Activated effector memory CD4-positive, alpha-beta T cell treated with Interleukin-2 at 50 U/mL for 16 hours (primary cell): ENCODE data around the gene KRT33A.
"Not testable (repeated sequence)": the region's sequence is repeated elsewhere in the genome, so short reads cannot be mapped to it uniquely, and the experiment has no call there.

Source experiments
- DNase-seq: peaks from one replicate; pipeline ENCODE4 v3.0.0-alpha.2; 2020

Gene KRT33A

DNA sequence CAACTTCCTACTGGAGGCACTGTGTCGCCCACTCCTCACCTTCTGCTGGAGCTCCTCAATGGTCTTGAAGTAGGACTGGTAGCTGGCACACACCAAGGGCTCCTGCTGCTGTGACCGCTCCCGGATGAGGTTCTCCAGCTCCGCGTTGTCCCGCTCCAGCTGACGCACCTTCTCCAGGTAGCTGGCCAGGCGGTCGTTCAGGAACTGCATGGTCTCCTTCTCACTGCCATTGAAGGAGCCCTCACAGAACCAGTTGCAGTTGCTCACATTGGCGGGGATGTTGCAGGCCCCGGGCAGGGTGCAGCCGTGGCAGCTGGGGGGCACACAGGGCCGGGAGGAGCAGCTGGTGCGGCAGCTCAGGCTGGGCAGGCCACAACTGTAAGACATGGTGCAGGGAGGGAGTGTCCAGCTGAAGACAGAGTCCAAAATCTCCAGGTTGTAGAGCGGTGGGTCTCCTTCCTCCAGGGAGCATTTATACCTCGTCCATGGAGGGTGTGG is at the start of gene KRT33A:
KRT33A (minus strand) TSS at position 448 of the 498 bp plus-strand sequence; CDS start at position 387, 61 bp downstream.
- DNase-seq = not testable (repeated sequence)

DNA sequence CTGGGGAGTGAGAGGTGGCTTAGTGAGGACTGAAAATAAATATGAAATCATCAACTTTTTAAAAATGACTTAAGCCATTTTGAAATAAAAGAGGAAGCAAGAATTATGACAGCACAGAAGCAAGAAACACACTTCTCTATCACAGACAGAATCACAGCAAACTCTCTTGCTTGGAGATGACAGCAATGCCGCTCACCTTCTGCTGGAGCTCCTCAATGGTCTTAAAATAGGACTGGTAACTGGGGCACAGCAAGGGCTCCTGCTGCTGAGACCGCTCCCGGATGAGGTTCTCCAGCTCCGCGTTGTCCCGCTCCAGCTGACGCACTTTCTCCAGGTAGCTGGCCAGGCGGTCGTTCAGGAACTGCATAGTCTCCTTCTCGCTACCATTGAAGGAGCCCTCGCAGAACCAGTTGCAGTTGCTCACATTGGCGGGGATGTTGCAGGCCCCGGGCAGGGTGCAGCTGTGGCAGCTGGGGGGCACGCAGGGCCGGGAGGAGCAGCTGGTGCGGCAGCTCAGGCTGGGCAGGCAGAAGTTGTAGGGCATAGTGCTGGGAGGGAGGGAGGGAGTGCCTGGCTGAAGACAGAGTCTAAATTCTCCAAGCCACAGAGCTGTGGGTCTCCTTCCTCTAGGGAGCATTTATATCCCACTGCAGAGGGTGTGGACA is 46.5 kb upstream of the KRT33A start, which contains the start of gene KRT31:
KRT31 (minus strand) TSS at position 613 of the 665 bp plus-strand sequence; CDS start at position 544, 69 bp downstream.
- DNase-seq = no peak

DNA sequence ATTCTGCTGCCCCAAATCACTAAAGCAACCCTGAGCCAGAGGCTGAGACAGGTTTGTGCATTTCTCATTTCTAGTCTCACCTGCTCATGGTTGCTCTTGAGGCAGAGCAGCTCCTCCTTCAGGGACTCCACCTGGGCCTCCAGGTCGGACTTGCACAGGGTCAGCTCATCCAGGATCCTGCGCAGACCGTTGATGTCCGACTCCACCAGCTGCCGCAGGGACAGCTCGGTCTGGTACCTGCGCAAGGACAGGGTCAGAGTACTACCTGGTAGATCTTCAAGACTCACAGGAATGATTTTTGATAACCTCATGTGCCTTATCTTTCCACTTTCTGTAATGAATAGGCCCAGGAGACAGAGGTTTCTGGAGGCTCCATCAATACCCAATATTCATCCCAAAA is 45.7 kb upstream of the KRT33A start:
- no peak for DNase-seq

DNA sequence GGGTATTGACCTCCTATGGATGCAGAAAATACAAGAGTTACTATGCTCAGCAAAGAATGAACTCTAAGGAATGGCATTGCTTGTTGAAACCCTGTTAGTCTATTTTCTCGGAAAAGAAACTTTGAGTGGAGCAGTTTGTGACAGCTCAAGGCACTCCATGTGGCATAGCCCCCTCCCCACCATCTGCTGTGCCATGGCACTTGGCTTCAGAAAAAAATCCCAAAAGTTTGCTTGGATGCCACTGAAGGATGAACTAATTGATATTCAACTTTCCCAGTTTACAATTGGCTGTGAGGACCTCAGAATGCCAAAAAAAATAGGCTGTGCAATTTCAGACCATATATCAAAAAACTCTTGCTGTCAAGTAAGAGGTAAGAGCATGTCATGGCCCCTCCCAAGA is 45.0 kb upstream of the KRT33A start:
- DNase-seq = no peak

DNA sequence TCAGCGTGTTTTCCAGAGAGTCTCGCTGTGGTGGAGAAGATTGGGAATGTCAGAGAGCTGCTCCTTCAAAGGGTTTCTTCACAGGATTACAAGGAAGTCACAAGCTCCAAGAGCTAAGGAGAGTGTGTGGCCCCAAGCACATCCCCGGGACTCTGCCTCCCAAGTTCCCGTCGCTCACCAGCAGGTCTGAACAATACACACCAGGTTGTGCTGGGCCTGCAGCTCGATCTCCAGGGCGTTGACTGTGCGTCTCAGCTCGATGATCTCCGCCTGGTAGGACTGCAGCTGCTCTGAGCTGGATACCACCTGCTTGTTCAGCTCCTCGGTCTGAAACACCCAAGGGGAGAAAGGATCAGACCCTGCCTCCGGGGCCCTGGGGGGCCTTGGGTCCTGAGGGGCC is 44.4 kb upstream of the KRT33A start:
- not testable (repeated sequence) for DNase-seq

DNA sequence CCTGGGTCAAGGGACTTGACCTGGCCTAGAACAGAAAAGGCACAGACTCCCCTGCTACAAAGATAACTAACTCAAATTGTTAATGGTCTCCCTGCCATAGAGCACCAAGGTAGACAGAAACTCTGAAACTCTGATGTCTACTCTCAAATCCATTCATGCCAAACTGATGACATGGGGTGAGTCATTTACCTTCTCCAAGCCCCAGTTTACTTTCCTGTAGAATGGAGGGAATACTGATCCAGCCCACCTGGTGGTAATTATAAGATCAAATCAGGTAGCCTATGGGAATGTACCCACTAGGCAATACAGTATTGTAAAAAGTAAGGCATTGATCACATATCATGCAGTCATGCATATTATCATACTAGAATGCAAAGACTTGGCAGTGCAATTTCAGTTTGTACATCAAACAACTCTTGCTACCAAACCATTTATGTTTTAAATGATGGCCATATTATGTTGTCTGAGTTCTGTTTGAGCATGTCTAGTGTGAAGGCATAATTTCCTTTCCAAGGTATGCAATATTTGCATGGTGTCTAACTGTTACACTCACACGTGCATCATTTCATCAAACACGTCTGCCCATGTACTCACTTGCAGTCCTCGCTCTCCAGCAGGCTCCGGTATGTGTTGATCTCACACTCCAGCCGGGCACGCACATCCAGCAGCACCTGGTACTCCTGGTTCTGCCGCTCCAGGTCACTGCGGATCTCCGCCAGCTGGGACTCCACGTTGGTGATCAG is 43.8 kb upstream of the KRT33A start:
- no peak for DNase-seq

DNA sequence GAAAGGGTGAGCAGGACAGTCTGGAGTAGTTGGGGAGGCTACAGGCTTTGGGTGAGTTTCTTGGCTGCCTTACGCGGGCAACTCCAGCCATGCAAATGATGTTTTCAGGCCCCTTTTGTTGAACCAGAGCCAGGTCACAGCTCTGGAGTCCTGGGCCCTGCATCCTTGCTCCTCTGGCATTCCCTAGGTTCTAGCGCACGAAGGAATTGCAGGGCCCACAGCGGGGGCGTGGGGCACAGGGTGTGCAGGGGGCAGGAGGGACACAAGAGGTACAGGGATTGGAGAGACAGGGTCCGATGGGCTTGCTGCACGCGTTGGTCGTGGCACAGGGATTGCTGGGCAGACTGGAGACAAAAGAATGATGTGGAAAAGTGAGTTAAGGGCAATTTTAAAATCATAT is 43.2 kb upstream of the KRT33A start:
- no peak for DNase-seq

DNA sequence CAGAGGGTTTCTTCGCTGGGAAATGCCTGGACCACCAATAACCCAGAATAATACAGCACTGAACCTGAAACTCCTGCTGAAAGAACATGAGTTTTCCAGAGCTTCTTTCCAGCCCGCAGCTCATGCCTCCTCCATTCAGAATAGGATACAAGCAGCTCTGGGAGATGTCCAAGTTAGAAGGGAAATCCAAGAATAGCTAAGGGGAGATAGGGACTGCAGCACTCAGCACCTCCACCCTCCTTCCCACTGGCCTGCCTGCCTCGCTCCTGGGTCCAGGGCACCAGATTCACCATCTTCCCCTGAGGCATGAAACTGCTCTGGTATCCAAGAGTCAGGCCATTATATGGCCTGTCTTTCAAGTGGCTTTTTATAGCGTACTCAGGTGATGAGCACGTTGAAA is 42.7 kb upstream of the KRT33A start:
- DNase-seq = no peak

DNA sequence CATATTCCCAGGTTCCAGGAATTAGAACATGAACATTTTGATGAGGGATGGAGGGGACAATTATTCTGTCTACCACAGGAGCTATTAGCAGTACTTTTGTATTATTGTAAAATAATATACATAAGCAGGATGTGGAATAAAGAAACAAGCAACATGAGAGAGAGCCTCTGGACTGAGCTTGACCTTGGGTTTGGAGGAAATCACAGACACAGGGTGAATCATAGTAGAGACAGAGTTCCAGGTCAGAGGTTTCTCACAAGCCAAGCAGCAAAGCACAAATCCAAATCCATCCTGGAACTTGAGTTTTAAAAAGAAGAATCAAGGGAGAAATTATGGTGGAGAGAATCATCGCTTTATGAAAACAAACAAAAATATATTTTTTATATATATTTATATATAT is 41.6 kb upstream of the KRT33A start:
- DNase-seq = no peak

DNA sequence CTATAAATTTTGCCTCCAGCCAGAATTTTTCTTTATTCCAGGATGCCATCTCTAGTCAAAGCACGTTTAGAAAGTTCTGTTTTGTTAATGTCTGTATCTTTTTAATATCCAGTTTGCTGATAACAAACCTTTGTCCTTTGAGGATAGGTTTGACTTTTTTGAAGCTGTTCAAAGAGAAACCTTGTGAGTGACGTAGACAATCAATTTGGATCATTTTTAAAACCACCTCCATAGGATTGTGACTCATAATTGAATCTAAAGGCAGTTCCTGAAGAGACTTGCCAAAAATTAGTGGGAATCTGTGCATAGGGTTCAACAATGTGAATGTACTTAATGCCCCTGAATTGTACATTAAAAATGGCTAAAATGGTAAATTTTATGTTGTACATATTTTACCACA is 40.9 kb upstream of the KRT33A start:
- DNase-seq = no peak

DNA sequence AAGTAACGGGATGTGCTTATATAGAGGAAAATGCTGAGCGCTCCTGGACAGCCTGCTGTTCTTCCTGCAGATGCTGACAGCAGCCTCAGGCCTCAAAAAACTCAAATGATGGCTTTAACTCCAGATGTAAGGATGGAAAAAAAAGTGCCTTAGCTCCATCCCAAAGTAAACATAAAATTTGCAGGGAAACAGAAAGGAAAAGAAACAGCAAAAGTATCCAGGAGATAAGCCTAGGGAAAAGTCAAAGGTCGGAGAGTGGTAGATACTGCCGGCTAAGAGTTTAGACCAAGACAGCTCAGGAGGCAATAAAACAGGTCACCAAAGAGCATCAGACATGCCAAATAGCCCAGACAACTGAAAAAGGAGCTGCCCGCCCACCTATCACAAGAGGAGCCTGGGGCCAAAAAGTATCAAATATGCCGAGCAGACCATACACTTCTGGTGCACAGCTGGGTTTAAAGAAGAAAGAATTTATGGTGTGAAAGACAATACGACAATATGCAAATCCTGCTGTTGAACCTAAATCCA is 39.8 kb upstream of the KRT33A start:
- no peak for DNase-seq

DNA sequence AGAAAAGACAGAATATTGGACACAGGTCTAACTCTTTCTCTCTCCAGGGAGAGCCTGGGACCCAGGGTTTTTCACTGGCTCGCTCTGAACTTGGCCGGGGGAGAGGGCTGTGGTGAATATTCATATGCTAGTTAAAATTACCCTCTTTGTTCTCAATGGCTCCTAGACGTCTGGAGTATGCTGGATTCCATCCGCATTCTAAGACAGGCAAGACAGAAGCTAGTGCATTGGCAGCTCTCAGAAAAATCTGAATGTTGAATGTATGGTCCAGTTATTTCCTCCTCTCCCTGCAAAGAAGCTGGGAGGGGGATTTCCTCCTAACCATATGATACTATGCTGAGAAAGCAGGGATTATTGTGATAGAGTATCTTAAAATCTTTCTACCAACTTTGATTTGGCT is 37.0 kb upstream of the KRT33A start:
- no peak for DNase-seq

DNA sequence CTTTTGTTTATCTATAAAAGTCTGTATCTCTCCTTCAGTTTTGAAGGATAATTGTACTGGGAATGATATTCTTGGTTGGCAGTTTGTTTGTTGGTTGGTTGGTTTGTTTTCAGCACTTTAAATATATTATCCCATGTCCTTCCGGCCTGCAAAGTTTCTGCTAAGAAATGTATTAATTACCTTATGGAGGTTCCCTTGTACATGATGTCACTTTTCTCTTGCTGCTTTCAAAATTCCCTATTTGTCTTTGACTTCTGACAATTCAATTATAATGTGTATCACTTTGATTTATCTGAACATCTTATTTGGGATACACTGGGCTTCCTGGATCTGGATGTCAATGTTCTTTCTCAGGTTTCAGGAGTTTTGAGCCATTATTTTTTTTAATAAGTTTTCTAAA is 35.6 kb upstream of the KRT33A start:
- no peak for DNase-seq

DNA sequence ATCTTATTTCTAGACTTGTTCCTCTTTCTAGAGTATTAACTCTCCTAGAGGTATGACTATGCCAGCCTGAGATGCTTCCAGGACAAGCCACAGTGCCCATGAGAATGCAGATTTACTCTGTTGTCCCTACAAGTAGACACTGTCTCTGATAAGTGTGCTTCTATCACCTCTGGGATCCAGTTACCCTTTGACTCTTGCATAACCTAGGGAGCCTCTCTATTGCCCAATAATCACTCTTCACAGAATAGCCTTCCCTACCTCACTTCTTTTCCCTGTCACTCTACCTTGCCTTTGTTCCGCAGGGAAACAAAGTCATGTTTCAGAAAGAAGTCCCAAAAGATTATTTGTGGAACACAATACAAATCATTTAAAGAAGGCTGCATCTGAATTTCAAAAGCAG is 33.1 kb upstream of the KRT33A start:
- no peak for DNase-seq

DNA sequence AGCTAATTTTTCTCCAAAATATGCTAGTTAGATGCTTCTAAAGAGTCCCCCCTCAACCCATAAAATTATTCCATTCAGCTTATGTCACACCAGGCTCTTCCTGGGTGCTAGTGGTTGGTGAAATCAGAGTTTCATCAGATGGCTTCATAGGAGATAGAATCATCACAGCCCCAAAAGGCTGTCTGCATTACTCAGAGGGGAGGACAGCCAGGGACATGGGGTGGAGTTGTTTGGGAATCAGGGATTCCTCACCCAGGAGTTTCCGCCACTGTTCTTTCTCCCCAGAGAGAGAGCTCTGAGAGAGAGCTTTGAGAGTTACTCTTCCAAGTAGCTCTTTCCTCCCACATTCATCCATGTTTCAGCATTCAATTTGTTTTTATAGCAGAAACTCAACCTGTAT is 31.8 kb upstream of the KRT33A start:
- DNase-seq = no peak

DNA sequence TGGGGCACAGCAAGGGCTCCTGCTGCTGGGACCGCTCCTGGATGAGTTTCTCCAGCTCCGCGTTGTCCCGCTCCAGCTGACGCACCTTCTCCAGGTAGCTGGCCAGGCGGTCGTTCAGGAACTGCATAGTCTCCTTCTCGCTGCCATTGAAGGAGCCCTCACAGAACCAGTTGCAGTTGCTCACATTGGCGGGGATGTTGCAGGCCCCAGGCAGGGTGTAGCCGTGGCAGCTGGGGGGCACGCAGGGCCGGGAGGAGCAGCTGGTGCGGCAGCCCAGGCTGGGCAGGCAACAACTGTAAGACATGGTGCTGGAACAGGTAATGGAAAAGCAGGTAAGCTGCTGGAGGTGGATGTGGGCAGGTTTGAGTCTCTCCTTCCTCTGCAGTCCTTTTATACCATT is 31.3 kb upstream of the KRT33A start, which contains the start of gene KRT34:
KRT34 (minus strand) TSS at position 364 of the 400 bp plus-strand sequence; CDS start at position 304, 60 bp downstream.
- not testable (repeated sequence) for DNase-seq

DNA sequence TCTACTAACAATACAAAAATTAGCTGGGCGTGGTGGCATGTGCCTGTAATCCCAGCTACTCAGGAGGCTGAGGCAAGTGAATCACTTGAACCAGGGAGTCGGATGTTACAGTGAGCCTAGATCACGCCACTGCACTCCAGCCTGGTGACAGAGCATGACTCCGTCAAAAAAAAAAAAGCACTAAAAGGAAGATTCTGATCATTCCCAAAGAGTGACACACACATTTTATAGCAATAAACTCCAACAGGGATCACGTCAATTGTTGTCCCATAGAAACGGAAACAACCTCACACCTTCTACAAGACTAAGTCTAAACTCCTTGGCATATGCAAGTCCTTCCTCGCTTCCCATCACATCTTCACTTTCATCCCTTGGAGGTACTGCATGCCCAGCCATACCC is 29.5 kb upstream of the KRT33A start:
- not testable (repeated sequence) for DNase-seq

DNA sequence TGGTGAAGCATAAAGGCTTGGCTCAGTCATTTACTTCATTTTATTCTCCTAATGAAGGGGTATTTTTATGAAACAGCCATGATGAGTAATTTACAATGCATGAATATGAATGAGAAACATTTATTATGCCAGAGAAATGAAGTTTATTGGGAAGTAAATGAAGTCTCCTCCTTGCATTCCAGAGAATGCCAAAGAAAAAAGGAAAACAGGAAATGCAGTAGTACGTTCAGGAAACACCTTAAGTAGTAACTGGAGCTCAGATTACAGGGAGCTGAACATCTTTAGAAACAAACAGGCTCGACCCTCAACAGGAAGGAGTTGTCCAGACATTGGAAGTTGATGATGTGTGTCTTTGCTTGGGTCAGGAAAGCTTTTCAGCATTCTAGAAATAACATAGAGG is 26.9 kb upstream of the KRT33A start:
- DNase-seq = no peak

DNA sequence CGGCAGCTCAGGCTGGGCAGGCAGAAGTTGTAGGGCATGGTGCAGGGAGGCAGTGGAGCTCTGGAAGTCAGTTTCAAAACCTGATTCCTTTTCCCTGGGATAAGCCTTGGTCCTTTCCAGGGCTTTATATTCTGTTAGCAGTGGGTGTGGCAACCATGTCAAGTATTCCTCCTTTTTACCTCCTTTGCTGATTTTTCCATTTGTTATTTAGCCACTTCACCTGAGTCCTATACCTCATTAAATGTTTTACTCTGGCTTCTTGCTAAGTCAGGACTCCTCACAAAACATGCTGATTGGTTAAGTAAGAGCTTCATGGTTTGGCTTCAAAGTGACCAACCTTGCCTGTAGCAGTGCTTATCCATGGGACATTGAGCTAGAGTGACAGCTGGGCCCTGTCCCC is 19.1 kb upstream of the KRT33A start, which contains the start of gene KRT33B:
KRT33B (minus strand) TSS at position 101 of the 400 bp plus-strand sequence; CDS start at position 38, 63 bp downstream.
- DNase-seq = no peak

DNA sequence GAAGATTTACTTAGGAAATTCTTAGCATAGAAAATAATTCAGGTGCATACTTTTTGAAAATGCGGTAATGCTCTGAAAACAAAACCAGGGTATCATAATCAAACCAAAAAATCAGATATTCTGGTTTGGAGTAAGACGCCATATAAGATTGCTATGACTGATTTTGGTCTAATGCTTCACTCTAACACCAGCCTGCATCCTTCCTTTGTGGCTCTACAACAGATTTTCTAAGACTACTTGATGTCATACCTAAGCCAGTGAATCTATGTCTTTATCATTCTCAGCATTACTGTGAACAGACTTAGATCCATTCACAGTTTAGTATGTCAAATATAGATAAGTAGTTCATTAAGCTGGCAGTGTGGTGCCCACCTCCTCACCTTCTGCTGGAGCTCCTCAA is 18.4 kb upstream of the KRT33A start:
- DNase-seq = no peak

DNA sequence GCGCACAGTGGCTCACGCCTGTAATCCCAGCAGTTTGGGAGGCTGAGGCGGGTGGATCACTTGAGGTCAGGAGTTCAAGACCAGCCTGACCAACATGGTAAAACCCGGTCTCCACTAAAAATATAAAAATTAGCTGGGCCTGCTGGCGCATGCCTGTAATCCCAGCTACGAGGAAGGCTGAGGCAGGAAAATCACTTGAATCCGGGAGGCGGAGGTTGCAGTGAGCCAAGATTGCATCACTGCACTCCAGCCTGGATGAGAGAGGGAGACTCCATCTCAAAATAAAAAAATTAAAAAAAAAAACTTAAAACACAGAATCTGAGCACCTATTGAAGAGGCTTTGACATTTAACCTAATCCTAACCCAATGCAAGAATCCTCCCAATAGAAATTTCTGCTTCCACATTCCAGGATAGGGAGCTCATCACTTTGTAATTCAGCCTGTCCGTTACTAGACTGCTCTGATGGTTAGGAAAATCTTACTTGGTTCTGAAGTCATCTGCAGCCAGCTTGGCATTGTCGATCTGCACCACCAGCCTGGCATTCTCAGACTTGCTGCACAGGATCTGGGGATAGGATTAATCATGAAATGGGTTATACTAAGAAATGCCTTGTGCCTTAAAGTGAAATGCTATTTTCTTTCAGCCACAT is 16.9 kb upstream of the KRT33A start:
- DNase-seq = no peak

DNA sequence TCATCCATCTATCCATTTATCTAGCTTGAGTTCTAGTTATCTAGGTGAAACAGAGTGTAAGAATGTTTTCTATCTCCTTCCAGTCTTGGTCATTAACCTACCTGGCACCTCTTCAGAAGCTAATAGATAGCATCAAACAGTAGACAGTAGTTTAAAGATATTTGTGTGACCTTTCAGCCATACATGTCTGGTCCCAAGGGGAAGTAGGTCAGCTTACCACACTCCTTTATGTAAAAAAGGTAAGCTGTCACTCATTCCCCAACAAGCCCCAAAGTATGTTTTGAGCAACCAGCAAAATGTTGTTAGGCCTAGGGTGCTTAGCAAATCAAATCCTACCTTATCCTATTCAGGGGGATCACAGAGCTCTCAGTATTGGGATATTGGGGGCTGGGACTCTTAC is 15.4 kb upstream of the KRT33A start:
- DNase-seq = no peak

DNA sequence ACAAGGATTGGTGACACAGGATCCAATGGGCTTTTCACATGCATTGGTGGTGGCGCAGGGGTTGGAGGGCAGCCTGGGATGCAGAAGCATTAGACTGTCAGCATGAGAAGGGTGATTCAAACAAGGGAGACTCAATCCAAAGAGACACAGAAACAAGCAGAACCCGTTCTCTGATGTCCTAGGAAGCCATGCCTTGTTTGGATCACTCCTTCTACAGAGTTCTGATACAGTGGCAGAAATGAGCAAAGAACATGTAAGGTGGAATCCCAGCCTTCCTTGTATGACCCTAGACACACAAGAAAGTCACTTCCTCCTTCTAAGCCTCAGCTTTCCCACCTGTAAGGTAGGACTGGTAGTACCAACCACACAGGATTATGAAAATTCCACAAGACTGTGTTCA is 13.3 kb upstream of the KRT33A start:
- no peak for DNase-seq
